HCT116 (cell line): Measurements from ENCODE around the gene ARHGEF38. TPM values are rescaled to one million over a fixed set of nuclear protein-coding genes. Genes with fewer than 3 reads are reported as not detected.

Experiments
- ATAC-seq: fragments of 200-7000 bp; cut with Tn5 transposase; 2 replicates; pipeline ENCODE4 v1.9.1; 2020; ENCODE audit warnings: mild to moderate bottlenecking, moderate library complexity
- BruUV-seq: library from RNA; stranded (reverse); fragments of 400-500 nt; replicated peaks from 2 replicates; lab custom pipeline; 2021; lab: Mats Ljungman, UMichigan
- CTCF ChIA-PET: fragments of 300-600 bp; sonication (Branson Sonifier 250); formaldehyde crosslinking; loops from one replicate; lab custom pipeline; 2021; ENCODE audit warnings: antibody characterized with exemption; lab: Charles Lee
- POLR2A ChIA-PET: fragments of 300-600, 350-600 bp; sonication (Branson Sonifier 250); formaldehyde crosslinking; loops from one replicate; lab custom pipeline; 2021; ENCODE audit warnings: antibody characterized with exemption; lab: Charles Lee
- RAD21 ChIA-PET, 2 experiments: fragments of 300-600 bp; sonication (Branson Sonifier 250); formaldehyde crosslinking; loops; one replicate each; lab custom pipeline; 2023; ENCODE audit warnings: low total read pairs in 2 of 2; ENCODE audit not compliant: uncharacterized antibody in 2 of 2, unreplicated experiment in 2 of 2, low non-redundant PET in 1 of 2; lab: Charles Lee
- DNase-seq: peaks from one replicate; pipeline ENCODE4 v3.0.0-alpha.2; 2010; ENCODE audit warnings: low read depth, low spot score
- H2AFZ ChIP-seq: fragments of 200-600 bp; shearing (Covaris generic), sonication (generic); 2 replicates; pipeline ENCODE4 v1.6.1; 2017; ENCODE audit warnings: low read depth, mixed run types, mixed read lengths, antibody characterized with exemption, low read length; ENCODE audit not compliant: poor library complexity, severe bottlenecking
- H3K27ac ChIP-seq: 2 replicates; pipeline ENCODE4 v1.5.1; 2012; ENCODE audit warnings: low read depth, low read length
- H3K27me3 ChIP-seq: fragments of 200-600 bp; sonication (generic); 2 replicates; pipeline ENCODE4 v1.6.1; 2016; ENCODE audit warnings: mixed run types, low read length, mixed read lengths; ENCODE audit not compliant: insufficient read depth
- H3K36me3 ChIP-seq, 2 experiments: fragments of 200-500 bp in 1 of 2; fragments of 200-600 bp in 1 of 2; sonication (Bioruptor generic) in 1 of 2; sonication (generic) in 1 of 2; 2 replicates each; pipeline versions ENCODE4 v1.5.1 to v1.6.1; 2014 to 2016; ENCODE audit warnings: low read length in 2 of 2, inconsistent platforms in 1 of 2, mixed read lengths in 1 of 2, mixed run types in 1 of 2; ENCODE audit not compliant: insufficient read depth in 2 of 2, control insufficient read depth in 1 of 2
- H3K4me1 ChIP-seq, 2 experiments: fragments of 200-600 bp in 1 of 2; sonication (generic) in 1 of 2; 2 replicates each; pipeline versions ENCODE4 v1.5.1 to v1.6.1; 2012 to 2017; ENCODE audit warnings: low read length in 2 of 2, inconsistent platforms in 1 of 2, mild to moderate bottlenecking in 1 of 2, mixed read lengths in 1 of 2, mixed run types in 1 of 2, moderate library complexity in 1 of 2; ENCODE audit not compliant: insufficient read depth in 2 of 2, control insufficient read depth in 1 of 2
- H3K4me2 ChIP-seq: fragments of 200-600 bp; sonication (generic); 2 replicates; pipeline ENCODE4 v1.6.1; 2017; ENCODE audit warnings: mixed run types, low read length, mixed read lengths
- H3K4me3 ChIP-seq, 2 experiments: fragments of 200-600 bp in 1 of 2; sonication (generic) in 1 of 2; replicated peaks in 1 of 2; 2 replicates each; pipeline ENCODE4 v1.5.1; 2011 to 2016; ENCODE audit warnings: low read length in 2 of 2, control low read depth in 1 of 2, low read depth in 1 of 2, mild to moderate bottlenecking in 1 of 2, mixed read lengths in 1 of 2, mixed run types in 1 of 2
- H3K79me2 ChIP-seq: fragments of 200-600 bp; sonication (generic); 2 replicates; pipeline ENCODE4 v1.6.1; 2017; ENCODE audit warnings: mild to moderate bottlenecking, mixed run types, low read length, moderate library complexity, mixed read lengths; ENCODE audit not compliant: insufficient read depth
- H3K9ac ChIP-seq: fragments of 200-600 bp; sonication (generic); 2 replicates; pipeline ENCODE4 v1.6.1; 2016; ENCODE audit warnings: low read length, mixed read lengths
- H3K9me2 ChIP-seq: fragments of 200-600 bp; sonication (generic), shearing (Covaris generic); 2 replicates; pipeline ENCODE4 v1.6.1; 2017; ENCODE audit warnings: mixed run types, mild to moderate bottlenecking, moderate library complexity; ENCODE audit not compliant: insufficient read depth
- H3K9me3 ChIP-seq, 2 experiments: fragments of 200-500 bp in 1 of 2; fragments of 200-600 bp in 1 of 2; sonication (Bioruptor generic) in 1 of 2; sonication (generic) in 1 of 2; 2 replicates each; pipeline ENCODE4 v1.6.1; 2014 to 2017; ENCODE audit warnings: low read length in 2 of 2, mixed read lengths in 2 of 2, inconsistent platforms in 1 of 2, low read depth in 1 of 2, mild to moderate bottlenecking in 1 of 2, mixed run types in 1 of 2, moderate library complexity in 1 of 2; ENCODE audit not compliant: control insufficient read depth in 1 of 2, insufficient read depth in 1 of 2
- H4K20me1 ChIP-seq: fragments of 200-600 bp; sonication (generic), shearing (Covaris generic); 2 replicates; pipeline ENCODE4 v1.6.1; 2017; ENCODE audit warnings: mixed run types, mild to moderate bottlenecking, moderate library complexity; ENCODE audit not compliant: insufficient read depth
- CEBPB ChIP-seq: IDR thresholded peaks from 2 replicates; pipeline ENCODE4 v1.6.1; 2012; ENCODE audit warnings: low read depth
- EGR1 ChIP-seq: IDR thresholded peaks from 2 replicates; pipeline ENCODE4 v1.6.1; 2012; ENCODE audit warnings: low read depth
- EZH2 ChIP-seq: fragments of 200-600 bp; sonication (generic); IDR thresholded peaks from 2 replicates; pipeline ENCODE4 v1.6.1; 2017; ENCODE audit warnings: antibody characterized with exemption, mixed run types
- FOSL1 ChIP-seq: IDR thresholded peaks from 2 replicates; pipeline ENCODE4 v1.6.1; 2012; ENCODE audit warnings: low read depth
- JUND ChIP-seq: IDR thresholded peaks from 2 replicates; pipeline ENCODE4 v1.6.1; 2012
- POLR2A ChIP-seq: IDR thresholded peaks from 2 replicates; pipeline ENCODE4 v1.7.0; 2011; ENCODE audit warnings: borderline replicate concordance; ENCODE audit not compliant: insufficient read depth, insufficient read length; ENCODE audit errors: extremely low read depth
- SP1 ChIP-seq: IDR thresholded peaks from 2 replicates; pipeline ENCODE4 v1.6.1; 2012; ENCODE audit warnings: low read depth
- SRF ChIP-seq: IDR thresholded peaks from 2 replicates; pipeline ENCODE4 v1.6.1; 2012; ENCODE audit warnings: low read depth
- TCF7L2 ChIP-seq: IDR thresholded peaks from 2 replicates; pipeline ENCODE4 v1.7.0; 2011; ENCODE audit warnings: borderline replicate concordance, inconsistent platforms; ENCODE audit not compliant: insufficient read depth, insufficient read length; ENCODE audit errors: extremely low read depth
- YY1 ChIP-seq: IDR thresholded peaks from 2 replicates; pipeline ENCODE4 v1.6.1; 2011; ENCODE audit warnings: low read length, low read depth, moderate library complexity, mild to moderate bottlenecking; ENCODE audit not compliant: insufficient replicate concordance; ENCODE audit errors: extremely low read depth
- ZNF274 ChIP-seq: fragments of 200-500 bp; sonication (Bioruptor generic); IDR thresholded peaks from 2 replicates; pipeline ENCODE4 v1.6.1; 2014; ENCODE audit warnings: mild to moderate bottlenecking, low read depth, low read length, inconsistent platforms
- intact Hi-C: fragments of 100-400 bp; cut with micrococcal nuclease; formaldehyde crosslinking; loops from 2 replicates; pipeline ENCODE4 v1.10.0; 2022
- total RNA-seq: library from RNA; stranded (reverse); gene quantifications from one replicate; pipeline ENCODE4 v1.2.1, GENCODE V29; 2021; ENCODE audit not compliant: unreplicated experiment
- TF ChIP-seq, protein P1 (sequence below), 3 experiments: fragments of 200-600 bp in 1 of 3; sonication (generic) in 1 of 3; IDR thresholded peaks in 2 of 3; conservative IDR thresholded peaks in 1 of 3; 2 replicates each; pipeline ENCODE4 v1.5.1; 2012 to 2017; ENCODE audit warnings: low read depth in 2 of 3, low read length in 2 of 3, antibody characterized with exemption in 1 of 3, borderline replicate concordance in 1 of 3, control low read depth in 1 of 3, mild to moderate bottlenecking in 1 of 3, mixed read lengths in 1 of 3, mixed run types in 1 of 3, moderate library complexity in 1 of 3; ENCODE audit not compliant: insufficient read depth in 1 of 3
- TF ChIP-seq, protein P2 (sequence below): IDR thresholded peaks from 2 replicates; pipeline ENCODE4 v1.6.1; 2012
- TF ChIP-seq, protein P3 (sequence below): IDR thresholded peaks from 2 replicates; pipeline ENCODE4 v1.6.1; 2011; ENCODE audit warnings: mild to moderate bottlenecking, low read length, moderate library complexity; ENCODE audit not compliant: insufficient replicate concordance; ENCODE audit errors: extremely low read depth

The ARHGEF38 gene
- total RNA-seq, 1 experiment from 2014 or later = not detected

DNA sequence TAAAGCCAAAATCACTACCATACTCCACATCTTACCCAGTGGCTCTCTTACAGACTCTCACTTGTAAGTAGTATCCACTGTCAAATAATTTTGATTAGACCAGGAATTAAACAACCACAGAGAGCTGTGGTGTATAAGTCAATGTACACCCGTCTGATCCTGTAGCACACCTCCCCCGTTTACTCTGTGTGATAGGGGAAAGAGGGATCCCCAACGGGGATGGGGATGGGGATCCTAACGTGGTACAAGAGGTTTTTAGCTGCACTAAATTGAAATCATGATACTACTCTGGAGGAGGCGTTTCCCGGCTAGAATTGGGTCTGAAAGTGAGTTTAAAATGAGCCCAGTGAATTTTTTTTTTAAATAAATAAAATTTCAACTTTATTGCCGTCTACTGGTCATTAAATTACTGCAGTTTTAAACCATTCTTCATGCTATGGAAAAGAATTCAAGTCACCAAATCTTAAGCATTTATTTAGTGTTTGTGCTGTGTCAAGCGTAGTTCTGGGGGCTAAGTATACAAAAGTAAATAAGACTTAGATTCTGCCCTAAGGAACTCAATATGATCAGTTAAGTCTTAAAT lies 79.5 kb downstream of the ARHGEF38 start:
- intact Hi-C loops = no loop called here
- Histone ChIP-seq H3K36me3 (no peaks in the 10 kb centered on the region), H3K27me3 (no peaks in the 10 kb centered on the region), H3K27ac (no peak overlapping the region), H3K4me1 (no peaks in the 10 kb centered on the region), H3K9me3 (no peaks in the 10 kb centered on the region), H4K20me1 (no peaks in the 10 kb centered on the region), H3K4me3 (no peak overlapping the region), H3K9me2 (no peaks in the 10 kb centered on the region), H3K79me2 (no peaks in the 10 kb centered on the region), H3K9ac (no peak overlapping the region)
- ChIA-PET POLR2A (no interaction called here), RAD21 (no interaction called here), CTCF (interaction anchor here (1.6 kb wide), 1 partner anchor 20 kb away, joined by 3 read pairs; no protein-coding TSS in a partner anchor)
- ATAC-seq = no peak
- DNase-seq = no peak
- BruUV-seq = no TSS peak
- TF ChIP-seq, protein P1, sequence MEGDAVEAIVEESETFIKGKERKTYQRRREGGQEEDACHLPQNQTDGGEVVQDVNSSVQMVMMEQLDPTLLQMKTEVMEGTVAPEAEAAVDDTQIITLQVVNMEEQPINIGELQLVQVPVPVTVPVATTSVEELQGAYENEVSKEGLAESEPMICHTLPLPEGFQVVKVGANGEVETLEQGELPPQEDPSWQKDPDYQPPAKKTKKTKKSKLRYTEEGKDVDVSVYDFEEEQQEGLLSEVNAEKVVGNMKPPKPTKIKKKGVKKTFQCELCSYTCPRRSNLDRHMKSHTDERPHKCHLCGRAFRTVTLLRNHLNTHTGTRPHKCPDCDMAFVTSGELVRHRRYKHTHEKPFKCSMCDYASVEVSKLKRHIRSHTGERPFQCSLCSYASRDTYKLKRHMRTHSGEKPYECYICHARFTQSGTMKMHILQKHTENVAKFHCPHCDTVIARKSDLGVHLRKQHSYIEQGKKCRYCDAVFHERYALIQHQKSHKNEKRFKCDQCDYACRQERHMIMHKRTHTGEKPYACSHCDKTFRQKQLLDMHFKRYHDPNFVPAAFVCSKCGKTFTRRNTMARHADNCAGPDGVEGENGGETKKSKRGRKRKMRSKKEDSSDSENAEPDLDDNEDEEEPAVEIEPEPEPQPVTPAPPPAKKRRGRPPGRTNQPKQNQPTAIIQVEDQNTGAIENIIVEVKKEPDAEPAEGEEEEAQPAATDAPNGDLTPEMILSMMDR (IDR thresholded peaks at IDR 0.05 in 2 of 3, conservative IDR thresholded peaks at IDR 0.05 in 1 of 3; ENCODE audit: borderline replicate concordance in 1 of 3, insufficient read depth in 1 of 3, low read depth in 2 of 3, low read length in 2 of 3) = no peak
- TF ChIP-seq, protein P2, sequence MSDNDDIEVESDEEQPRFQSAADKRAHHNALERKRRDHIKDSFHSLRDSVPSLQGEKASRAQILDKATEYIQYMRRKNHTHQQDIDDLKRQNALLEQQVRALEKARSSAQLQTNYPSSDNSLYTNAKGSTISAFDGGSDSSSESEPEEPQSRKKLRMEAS = no peak
- TF ChIP-seq, all 23 proteins: peak for 0
- H3K4me2 ChIP-seq = no peak overlapping the region
- no peak overlapping the region for H2AFZ ChIP-seq

DNA sequence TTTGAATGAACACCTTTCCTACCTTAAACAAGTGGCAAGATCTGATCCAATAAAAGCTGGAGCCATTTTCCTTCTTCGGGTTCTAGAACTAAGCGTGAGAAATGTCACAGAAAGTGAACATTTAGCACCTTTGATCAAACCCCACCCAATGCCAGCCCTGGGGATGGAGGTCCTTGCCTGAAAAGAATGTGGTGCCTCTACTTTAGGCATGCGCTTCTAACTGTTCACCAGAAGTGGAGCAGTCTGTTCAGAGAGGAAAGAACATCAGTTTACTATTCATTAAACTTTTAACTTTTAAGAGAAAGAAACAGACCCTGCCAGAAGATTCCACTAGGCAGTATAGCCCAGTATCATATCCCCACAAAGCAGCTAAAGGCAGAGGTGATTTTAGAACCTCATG lies 80.2 kb downstream of the ARHGEF38 start:
- Histone ChIP-seq H2AFZ (no peak overlapping the region), H3K36me3 (no peaks in the 10 kb centered on the region), H3K9me2 (no peaks in the 10 kb centered on the region), H3K9me3 (no peaks in the 10 kb centered on the region), H3K79me2 (no peaks in the 10 kb centered on the region), H3K4me1 (no peaks in the 10 kb centered on the region), H4K20me1 (no peaks in the 10 kb centered on the region), H3K4me2 (no peak overlapping the region), H3K9ac (no peak overlapping the region), H3K4me3 (no peak overlapping the region), H3K27me3 (no peaks in the 10 kb centered on the region), H3K27ac (no peak overlapping the region)
- ATAC-seq (no peak; the same call in 1 of the 2 replicates), DNase-seq (no peak)
- ChIA-PET RAD21 (no interaction called here), CTCF (interaction anchor here (1.6 kb wide), 1 partner anchor 19 kb away, joined by 3 read pairs; no protein-coding TSS in a partner anchor), POLR2A (no interaction called here)
- no TSS peak for BruUV-seq
- intact Hi-C loops = no loop called here
- TF ChIP-seq EZH2 (no peak), YY1 (no peak), SP1 (no peak), CEBPB (no peak), FOSL1 (no peak), SRF (no peak), TCF7L2 (no peak), JUND (no peak), EGR1 (no peak), ZNF274 (no peak), POLR2A (no peak)
- TF ChIP-seq, protein P3, sequence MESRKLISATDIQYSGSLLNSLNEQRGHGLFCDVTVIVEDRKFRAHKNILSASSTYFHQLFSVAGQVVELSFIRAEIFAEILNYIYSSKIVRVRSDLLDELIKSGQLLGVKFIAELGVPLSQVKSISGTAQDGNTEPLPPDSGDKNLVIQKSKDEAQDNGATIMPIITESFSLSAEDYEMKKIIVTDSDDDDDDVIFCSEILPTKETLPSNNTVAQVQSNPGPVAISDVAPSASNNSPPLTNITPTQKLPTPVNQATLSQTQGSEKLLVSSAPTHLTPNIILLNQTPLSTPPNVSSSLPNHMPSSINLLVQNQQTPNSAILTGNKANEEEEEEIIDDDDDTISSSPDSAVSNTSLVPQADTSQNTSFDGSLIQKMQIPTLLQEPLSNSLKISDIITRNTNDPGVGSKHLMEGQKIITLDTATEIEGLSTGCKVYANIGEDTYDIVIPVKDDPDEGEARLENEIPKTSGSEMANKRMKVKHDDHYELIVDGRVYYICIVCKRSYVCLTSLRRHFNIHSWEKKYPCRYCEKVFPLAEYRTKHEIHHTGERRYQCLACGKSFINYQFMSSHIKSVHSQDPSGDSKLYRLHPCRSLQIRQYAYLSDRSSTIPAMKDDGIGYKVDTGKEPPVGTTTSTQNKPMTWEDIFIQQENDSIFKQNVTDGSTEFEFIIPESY = no peak
